Small intestine (tissue), 7 donors: ENCODE results near the gene IHH. TPM values are rescaled to one million over a fixed set of nuclear protein-coding genes. Genes with fewer than 3 reads are reported as not detected.

ENCODE experiments used
- DNase-seq, 2 donors: peaks; one replicate each; pipeline versions ENCODE4 v3.0.0 to v3.0.0-alpha.2; 2013
- FAIRE-seq: peaks from 2 replicates; lab custom pipeline; 2012; peaks lifted over from hg19 to GRCh38; lab: Jason Lieb, UNC
- H3K27ac ChIP-seq, 3 donors: one replicate each; pipeline ENCODE4 v1.5.1; 2013; ENCODE audit warnings: low read length in 2 of 3, mild to moderate bottlenecking in 2 of 3, control low read depth in 1 of 3, inconsistent platforms in 1 of 3, low read depth in 1 of 3, moderate library complexity in 1 of 3
- H3K27me3 ChIP-seq, 3 donors: one replicate each; pipeline ENCODE4 v1.6.1; 2013; ENCODE audit warnings: low read length in 3 of 3, inconsistent platforms in 1 of 3; ENCODE audit not compliant: control insufficient read depth in 3 of 3, insufficient read depth in 3 of 3
- H3K36me3 ChIP-seq, 3 donors: one replicate each; pipeline ENCODE4 v1.6.1; 2013; ENCODE audit warnings: low read length in 3 of 3, inconsistent platforms in 1 of 3, low read depth in 1 of 3, mild to moderate bottlenecking in 1 of 3, moderate library complexity in 1 of 3; ENCODE audit not compliant: control insufficient read depth in 3 of 3, insufficient read depth in 2 of 3
- H3K4me1 ChIP-seq, 3 donors: one replicate each; pipeline ENCODE4 v1.6.1; 2013; ENCODE audit warnings: low read length in 2 of 3, inconsistent platforms in 1 of 3, low read depth in 1 of 3, mild to moderate bottlenecking in 1 of 3, moderate library complexity in 1 of 3; ENCODE audit not compliant: control insufficient read depth in 3 of 3, insufficient read depth in 2 of 3
- H3K4me3 ChIP-seq, 3 donors: one replicate each; pipeline ENCODE4 v1.5.1; 2013; ENCODE audit warnings: low read length in 3 of 3, control low read depth in 1 of 3, inconsistent platforms in 1 of 3, low read depth in 1 of 3, mild to moderate bottlenecking in 1 of 3, moderate library complexity in 1 of 3
- H3K9me3 ChIP-seq, 2 donors: one replicate each; pipeline ENCODE4 v1.6.1; 2013; ENCODE audit warnings: low read depth in 1 of 2, low read length in 1 of 2; ENCODE audit not compliant: control insufficient read depth in 2 of 2, insufficient read depth in 1 of 2
- WGBS, 3 donors: extraction: QIAGEN DNeasy Blood & Tissue Kit; methylation state at CpG; one replicate each; pipeline ENCODE4 v1.1.7; 2013; 5-methylcytosine and 5-hydroxymethylcytosine counted together
- polyA plus RNA-seq, 4 donors: library from polyadenylated mRNA; stranded (reverse) in 3 of 4; unstranded in 1 of 4; fragments of 200-250 nt in 3 of 4; fragments of 120-200 nt in 1 of 4; gene quantifications; one replicate each; pipeline versions ENCODE4 v1.2.1 to v1.2.3, GENCODE V29; 2013
- donor health status: healthy with polysubstance abuse.
- donor health status: control.
- donor health status: control.
- donor health status: Bipolar disorder and iron deficiency.
- donor health status: healthy.

Gene IHH
- polyA plus RNA-seq, 4 donors: 13.5 to 95.4 (median 29.1) TPM

DNA sequence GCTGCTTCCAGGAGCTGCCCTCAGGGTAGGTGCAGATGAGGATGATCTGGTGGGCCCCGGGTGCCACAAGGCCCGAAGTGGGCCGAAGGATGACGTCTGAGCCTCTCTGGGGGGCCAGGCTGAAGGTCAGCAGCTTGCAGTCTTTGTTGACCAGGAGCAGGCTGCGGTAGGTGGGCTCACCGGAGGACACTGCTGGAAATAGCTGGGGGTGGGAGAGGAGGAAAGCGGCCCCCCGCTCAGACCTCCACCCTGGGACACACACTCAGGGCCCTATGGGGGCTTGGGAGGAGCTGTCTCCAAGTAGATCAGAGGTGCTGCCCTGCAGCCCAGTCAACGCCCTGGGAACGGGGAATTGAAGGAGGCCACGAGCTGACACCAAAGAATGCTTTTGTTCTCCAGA is 36.7 kb downstream of the IHH start:
- DNase-seq (no peak), FAIRE-seq (no peak)
- 78 to 88% (median 87%) methylated on average over 11 of the region's 11 CpGs for WGBS, 3 donors
- Histone ChIP-seq H3K9me3 (no peaks in the 10 kb centered on the region), H3K4me3 (no peak overlapping the region), H3K27me3 (no peaks in the 10 kb centered on the region), H3K36me3 (peaks cover 0 to 4% (median 0%) of the 10 kb centered on the region in 3 donors), H3K4me1 (no peaks in the 10 kb centered on the region), H3K27ac (no peak overlapping the region)

- H3K9me3 ChIP-seq: no peaks in the 10 kb centered on the region
- 77 to 84% (median 83%) methylated on average over 12 of the region's 12 CpGs for WGBS, 3 donors
- peaks cover 0 to 3% (median 0%) of the 10 kb centered on the region in 3 donors for H3K36me3 ChIP-seq
- no peaks in the 10 kb centered on the region for H3K27me3 ChIP-seq
- H3K27ac ChIP-seq: no peak overlapping the region
- no peak for DNase-seq
- FAIRE-seq: no peak
- no peaks in the 10 kb centered on the region for H3K4me1 ChIP-seq
- no peak overlapping the region for H3K4me3 ChIP-seq
Measured at GRCh38 chr2:219023045-219023605, 37.6 kb downstream of the IHH start.

DNA sequence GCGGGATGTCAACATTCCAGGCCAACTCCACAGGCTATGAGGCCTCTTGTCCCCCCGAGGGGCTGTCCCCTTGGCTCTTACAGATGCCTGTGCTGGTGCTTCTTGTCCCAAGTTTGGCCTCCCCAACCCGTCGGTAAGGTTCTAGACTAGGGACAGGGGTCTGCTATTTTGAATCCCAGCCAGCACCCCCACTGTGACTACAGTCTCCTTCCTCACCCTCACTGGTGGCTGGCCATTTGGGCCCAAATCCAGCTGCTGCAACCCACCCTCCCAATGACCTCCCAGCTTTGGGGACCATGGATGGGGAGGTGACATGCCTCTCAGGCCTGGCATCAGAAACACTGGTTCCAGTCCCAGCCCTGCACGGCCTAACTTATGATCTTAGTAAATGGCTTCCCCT is 38.1 kb downstream of the IHH start:
- Histone ChIP-seq H3K9me3 (no peaks in the 10 kb centered on the region), H3K4me1 (no peaks in the 10 kb centered on the region), H3K27me3 (no peaks in the 10 kb centered on the region), H3K4me3 (no peak overlapping the region), H3K36me3 (no peaks in the 10 kb centered on the region), H3K27ac (no peak overlapping the region)
- no peak for DNase-seq
- no peak for FAIRE-seq
- WGBS, 3 donors: 83 to 85% (median 83%) methylated on average over 5 of the region's 5 CpGs

DNA sequence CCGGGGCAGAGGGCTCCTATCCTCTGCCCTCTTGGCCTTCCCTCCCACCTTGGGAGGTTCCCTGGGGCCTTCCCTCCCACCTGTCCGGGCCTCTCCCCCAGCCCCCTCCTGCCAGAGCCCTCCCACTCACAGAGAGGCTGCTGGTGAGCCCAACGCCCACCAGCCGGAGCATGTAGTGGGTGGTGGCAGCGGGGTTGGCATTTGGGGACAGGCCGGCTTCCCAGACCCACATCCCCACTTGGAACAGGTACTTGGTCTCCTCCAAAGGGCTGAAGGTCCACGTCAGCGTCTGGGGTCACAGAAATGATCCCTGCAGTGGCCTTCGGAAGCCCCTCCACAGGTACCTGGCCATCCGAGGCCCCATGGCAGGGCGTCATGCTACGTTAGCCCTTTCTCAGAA is 38.7 kb downstream of the IHH start:
- Histone ChIP-seq H3K4me1 (no peaks in the 10 kb centered on the region), H3K27me3 (no peaks in the 10 kb centered on the region), H3K4me3 (no peak overlapping the region), H3K27ac (no peak overlapping the region), H3K9me3 (no peaks in the 10 kb centered on the region), H3K36me3 (no peaks in the 10 kb centered on the region)
- FAIRE-seq (no peak), DNase-seq (no peak)
- 80 to 86% (median 83%) methylated on average over 9 to 12 of the region's 12 CpGs for WGBS, 3 donors

DNA sequence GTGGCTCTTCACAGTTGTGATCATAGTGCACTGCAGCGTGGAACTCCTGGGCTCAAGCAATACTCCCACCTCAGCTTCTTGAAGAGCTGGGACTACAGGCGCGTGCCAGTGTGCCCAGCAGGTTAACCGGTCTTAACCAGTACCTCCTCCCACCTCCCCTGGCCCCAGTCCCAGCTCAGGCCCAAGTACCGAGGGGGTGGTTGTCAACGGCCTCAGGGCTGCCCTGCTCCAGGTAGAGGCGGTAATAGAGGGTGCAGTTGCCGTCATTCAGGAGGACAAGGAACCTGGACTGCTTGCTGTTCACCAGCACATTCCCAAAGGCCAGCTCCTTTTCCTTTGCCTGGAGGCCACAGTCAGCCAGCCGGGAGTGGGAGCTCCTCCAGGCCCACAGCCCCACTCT is 39.1 kb downstream of the IHH start:
- H3K4me3 ChIP-seq: no peak overlapping the region
- DNase-seq: no peak
- H3K4me1 ChIP-seq: no peaks in the 10 kb centered on the region
- no peak overlapping the region for H3K27ac ChIP-seq
- H3K36me3 ChIP-seq: no peaks in the 10 kb centered on the region
- 69 to 81% (median 76%) methylated on average over 9 of the region's 9 CpGs for WGBS, 3 donors
- H3K9me3 ChIP-seq: no peaks in the 10 kb centered on the region
- no peaks in the 10 kb centered on the region for H3K27me3 ChIP-seq
- no peak for FAIRE-seq

DNA sequence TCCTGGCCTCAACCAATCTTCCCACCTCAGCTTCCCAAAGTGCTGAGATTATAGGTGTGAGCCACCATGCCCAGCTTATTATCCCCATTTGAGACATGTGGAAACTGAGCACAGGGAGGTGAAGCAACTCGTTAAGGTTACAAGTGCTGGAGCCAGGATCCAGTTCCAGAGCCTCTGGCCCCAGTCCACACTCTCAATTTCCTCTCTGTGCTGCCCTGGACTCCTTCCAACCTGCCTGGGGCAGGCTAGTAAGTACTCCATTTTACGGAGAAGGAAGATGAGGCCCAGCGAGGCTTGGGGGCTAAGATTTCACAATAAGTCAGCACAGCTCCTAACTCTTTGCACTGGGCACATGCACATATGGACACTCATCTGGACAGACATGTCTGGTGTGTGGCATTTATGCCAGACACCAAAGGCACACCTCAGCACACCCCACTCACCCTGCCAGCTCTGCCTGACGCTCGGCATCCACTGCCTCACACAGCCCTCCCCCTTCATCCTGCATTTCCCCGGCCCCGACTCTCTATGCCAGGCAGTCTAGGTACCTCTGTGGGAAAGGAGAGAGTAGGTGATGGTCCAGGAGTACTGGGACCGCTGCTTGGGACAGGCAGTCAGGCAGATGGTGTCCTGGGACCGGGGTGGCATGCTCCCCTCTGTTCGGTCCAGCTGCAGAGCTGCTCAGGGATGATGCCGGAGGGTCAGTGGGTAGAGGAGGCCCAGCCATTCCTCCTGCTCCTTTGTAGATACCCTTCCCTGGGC is 39.9 kb downstream of the IHH start:
- no peak overlapping the region for H3K27ac ChIP-seq
- no peaks in the 10 kb centered on the region for H3K36me3 ChIP-seq
- no peaks in the 10 kb centered on the region for H3K9me3 ChIP-seq
- H3K4me3 ChIP-seq: no peak overlapping the region
- FAIRE-seq (no peak), DNase-seq (no peak)
- H3K4me1 ChIP-seq: no peaks in the 10 kb centered on the region
- WGBS, 3 donors: 71 to 76% (median 75%) methylated on average over 11 of the region's 11 CpGs
- no peaks in the 10 kb centered on the region for H3K27me3 ChIP-seq

DNA sequence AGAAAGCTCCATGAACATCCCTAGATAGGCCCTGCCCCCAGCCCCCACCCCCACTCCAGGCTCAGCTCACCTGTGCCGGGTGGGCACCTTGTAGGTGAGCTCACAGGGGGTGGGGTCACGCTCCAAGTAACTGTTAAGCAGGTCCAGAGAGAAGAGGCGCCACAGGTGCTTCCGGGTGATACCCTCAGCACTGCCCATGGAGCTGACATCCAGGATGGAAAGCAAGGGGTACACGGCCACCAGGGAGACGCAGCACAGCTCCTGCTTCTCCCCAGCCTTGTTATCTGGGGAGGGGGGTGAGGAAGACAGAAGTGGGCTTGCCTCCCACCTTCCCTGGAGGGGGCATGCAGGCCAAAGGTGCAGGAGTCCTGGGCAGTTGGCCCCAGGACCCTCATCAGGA is 41.3 kb downstream of the IHH start:
- DNase-seq (no peak), FAIRE-seq (no peak)
- WGBS, 3 donors: 71 to 83% (median 80%) methylated on average over 6 of the region's 6 CpGs

GRCh38 chr2:219018726-219019125 is 42.0 kb downstream of the IHH start:
- WGBS, 3 donors: 86 to 89% (median 89%) methylated on average over 9 to 10 of the region's 10 CpGs
- FAIRE-seq: no peak
- no peak for DNase-seq
- Histone ChIP-seq H3K4me1 (no peaks in the 10 kb centered on the region), H3K4me3 (no peak overlapping the region), H3K27ac (no peak overlapping the region), H3K27me3 (peaks cover 0 to 7% (median 1%) of the 10 kb centered on the region in 3 donors), H3K36me3 (no peaks in the 10 kb centered on the region), H3K9me3 (no peaks in the 10 kb centered on the region)

More for the DNA sequence above, 41.3 kb downstream of the IHH start:
- H3K36me3 ChIP-seq: no peaks in the 10 kb centered on the region
- no peak overlapping the region for H3K27ac ChIP-seq
- H3K27me3 ChIP-seq: peaks cover 0 to 3% (median 0%) of the 10 kb centered on the region in 3 donors
- no peak overlapping the region for H3K4me3 ChIP-seq
- no peaks in the 10 kb centered on the region for H3K4me1 ChIP-seq
- H3K9me3 ChIP-seq: no peaks in the 10 kb centered on the region
